Colon (tissue), 2 donors: Measurements from ENCODE around the gene FHIT.

ENCODE experiments used
- FAIRE-seq: peaks from 2 replicates; lab custom pipeline; 2012; peaks lifted over from hg19 to GRCh38; lab: Jason Lieb, UNC
- donor health status: control.
- donor health status: control.

FHIT gene

DNA sequence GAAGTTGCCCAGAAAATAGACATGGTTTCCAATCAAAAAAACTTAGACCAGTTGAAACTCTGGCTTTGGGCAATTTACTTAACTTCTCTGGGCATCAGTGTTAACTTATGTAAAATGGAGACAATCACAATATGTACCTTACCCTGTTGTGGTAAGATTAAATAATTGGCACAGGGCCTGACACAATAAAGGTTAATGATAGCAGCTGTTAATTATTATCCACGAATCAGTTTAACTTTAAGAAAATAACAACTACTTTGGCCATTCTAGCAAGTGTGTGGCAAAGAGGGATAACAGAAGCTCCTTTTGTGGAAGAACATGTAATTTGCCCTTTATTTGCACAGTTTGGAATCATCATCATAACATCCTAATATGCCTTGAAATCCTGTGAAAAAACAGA, 787.6 kb downstream of the FHIT start:
- no peak for FAIRE-seq

DNA sequence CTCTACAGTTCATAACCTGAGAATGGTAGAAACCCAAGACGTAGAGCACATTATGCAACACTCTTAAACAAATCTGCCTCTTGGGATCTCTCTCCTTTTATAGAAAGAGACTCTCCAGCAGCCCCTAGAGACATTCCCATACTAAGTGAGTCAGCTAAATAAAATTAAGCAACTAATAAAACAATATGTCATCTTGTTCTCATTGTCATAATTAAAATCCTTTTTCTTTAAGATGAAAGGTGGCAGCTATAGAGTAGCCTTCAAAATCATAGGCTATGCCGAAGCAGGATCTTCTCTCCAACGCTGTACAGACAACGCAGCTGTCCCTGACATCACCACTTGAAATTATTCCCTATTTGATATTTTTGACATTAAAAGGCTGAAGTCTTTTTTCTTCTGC, 790.0 kb downstream of the FHIT start:
- no peak for FAIRE-seq

DNA sequence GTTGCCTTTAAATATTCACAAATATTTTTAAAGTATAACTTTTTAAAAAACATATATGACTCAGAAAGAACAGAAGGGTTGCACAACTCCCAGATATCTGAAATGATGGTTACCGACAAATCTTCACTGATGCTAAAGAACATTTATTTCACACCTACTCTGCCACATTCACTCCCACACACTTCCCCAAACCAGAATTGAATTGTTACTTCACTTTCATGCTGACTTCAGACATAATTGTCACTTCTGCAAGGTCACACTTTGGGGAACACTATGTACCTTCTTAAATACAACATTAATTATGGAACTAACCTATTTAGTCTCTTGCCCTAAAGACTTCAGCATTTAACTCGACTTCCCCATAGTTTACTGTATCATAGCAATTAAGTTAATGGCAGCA, 795.1 kb downstream of the FHIT start:
- FAIRE-seq = no peak

DNA sequence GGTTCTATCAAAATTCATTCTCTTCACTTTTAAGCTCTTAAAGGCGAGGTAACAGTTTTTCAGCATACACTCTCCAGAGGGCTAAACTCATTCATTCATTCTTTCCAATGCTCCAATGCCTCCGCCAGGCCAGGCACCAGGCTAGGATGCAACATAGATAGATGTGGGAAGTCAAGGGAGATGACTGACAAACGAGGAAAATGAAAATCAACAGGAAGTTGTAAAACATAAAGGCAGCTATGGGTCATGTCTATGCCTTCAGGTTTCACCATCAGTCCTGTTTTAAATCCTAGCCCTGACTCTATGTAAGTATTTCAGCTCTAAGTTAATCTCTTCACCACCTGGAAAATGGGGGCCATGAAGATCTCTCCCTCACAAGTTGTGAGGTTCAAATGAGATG, 797.9 kb downstream of the FHIT start:
- FAIRE-seq = no peak

DNA sequence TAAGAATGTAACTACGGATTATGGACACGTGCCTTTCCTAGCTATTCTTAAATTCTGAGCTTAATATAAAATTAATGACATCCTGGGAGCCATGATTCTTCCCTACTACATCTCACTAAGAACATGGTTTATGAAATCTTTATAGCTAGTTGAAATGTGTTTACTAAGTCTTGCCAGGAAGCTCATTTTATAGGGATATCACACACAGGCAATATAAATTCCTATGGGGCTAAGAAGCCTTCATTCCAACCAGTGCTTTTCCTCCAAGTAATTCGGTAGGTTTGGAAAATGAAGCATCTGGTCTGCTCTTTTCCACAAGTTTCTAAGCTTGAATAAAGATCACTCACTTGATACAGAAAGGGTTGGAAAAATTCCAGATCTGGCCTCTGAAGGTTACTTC, 802.6 kb downstream of the FHIT start:
- no peak for FAIRE-seq

DNA sequence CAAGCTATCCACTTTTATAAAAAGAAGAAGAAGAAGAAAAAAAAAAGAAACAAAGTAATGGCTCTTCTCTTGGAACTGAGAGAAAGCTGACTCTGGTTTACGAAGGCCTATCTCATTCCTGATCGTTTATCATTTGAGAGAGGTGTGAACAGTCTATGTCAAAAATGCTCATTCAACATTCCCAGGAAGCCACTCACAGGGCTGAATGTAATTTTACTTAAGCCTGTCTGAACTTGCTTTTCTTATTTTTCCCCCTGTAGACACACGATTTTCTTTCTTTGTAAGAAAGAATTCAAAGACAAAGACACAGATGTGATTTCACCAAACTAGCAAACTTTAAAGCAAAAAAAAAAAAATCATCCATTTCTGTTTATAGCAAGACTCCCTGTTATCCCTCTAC, 805.8 kb downstream of the FHIT start:
- no peak for FAIRE-seq

DNA sequence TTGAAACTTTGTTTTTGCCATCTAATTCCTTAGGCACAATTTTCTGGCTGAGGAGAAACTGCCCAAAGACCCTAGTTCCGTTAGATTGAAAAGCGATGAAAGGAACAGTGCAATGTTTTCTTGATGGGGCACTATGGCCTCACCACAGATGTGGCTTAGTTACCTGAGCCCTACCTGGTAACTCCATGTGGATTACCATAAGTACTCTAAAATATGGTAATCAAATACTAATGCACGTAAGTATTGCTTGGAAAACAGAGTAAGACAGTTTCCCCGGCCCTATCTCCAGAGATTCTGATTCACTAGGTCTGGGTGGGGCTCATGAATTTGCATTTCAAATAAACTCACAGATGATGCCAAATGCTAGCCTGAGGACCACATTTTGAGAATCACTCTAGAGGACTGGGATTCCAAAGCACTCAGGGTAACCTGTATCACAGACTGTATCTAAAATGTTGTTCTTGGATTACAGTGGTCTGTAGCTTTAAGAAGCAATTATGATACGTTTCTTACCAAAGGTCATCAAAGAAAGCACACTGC, 806.3 kb downstream of the FHIT start:
- FAIRE-seq = no peak

DNA sequence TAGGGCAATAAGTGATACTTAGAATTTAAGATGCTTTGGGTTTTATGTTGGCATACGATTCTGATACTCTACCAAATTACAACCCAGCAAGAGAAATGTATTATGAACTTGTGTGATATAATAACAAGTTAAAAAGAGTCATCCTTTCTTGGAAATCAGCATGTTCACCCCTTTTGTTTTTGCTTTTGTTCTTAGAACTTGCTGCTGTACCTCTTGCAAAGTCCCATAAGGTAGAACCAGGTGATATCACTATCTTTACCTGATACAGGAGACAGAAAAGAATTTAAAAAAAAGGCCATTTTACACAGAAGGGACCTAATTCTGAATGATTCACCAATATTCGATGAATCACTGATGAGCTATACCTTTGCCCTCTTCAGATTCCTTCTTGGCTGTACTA, 810.4 kb downstream of the FHIT start:
- FAIRE-seq = no peak

DNA sequence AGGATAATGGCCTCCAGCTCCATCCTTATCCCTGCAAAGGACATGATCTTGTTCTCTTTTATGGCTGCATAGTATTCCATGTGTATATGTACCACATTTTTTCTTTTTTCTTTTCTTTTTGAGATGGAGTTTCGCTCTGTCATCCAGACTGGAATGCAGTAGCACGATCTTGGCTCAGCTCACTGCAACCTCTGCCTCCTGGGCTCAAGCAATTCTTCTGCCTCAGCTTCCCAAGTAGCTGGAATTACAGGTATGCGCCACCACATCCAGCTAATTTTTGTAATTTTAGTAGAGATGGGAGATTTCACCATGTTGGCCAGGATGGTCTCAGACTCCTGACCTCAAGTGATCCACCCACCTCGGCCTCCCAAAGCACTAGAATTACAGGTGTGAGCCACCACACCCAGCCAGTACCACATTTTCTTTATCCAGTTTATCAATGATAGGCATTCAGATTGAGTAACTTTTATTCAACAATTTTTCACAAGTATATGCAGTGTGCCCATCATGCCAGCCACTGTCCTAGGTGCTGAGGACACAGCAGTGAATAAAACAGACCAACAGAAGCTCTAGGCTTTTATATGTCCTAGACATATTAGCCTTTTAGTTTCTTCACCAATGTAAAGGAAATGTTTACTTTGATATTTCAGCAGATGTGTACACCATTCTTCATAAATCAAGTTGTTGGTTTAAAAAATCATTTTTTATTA, 815.2 kb downstream of the FHIT start:
- no peak for FAIRE-seq

DNA sequence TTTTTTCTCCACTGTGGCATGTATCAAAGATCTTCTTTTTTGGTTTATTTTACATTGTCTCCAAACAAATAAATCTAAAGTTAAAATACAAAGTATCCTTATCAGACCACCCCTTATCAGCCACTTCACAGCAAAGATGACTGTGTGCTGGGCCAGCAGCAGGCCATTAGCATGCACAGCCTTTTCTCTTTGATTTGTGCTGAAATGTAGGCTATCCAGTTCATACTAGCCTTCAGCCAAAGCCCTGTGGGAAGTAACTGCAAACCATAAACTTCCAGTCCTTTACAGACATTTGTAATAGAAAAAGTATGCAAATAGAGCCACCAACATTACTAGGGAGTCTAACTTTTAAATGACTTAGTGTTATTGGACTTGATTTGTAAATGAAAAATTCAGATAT, 816.3 kb downstream of the FHIT start:
- no peak for FAIRE-seq

DNA sequence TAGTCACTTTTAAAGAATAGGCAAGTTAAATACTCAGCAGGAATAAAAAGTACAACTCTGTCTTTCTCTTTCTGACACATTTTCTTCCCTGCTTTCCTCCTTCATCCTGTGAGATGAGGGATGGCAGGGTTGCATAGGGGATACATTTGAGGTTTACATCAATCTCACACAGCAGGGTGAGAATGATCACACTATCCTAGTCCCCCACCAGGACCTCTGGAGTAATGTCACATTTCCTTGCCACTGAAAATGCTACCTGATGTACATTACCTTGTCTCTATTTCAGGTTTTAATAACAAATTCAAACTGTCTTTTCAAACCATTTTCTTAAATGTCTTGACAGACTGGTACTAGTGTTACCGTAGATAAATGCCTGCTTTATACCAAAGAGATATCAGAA, 816.9 kb downstream of the FHIT start:
- no peak for FAIRE-seq

DNA sequence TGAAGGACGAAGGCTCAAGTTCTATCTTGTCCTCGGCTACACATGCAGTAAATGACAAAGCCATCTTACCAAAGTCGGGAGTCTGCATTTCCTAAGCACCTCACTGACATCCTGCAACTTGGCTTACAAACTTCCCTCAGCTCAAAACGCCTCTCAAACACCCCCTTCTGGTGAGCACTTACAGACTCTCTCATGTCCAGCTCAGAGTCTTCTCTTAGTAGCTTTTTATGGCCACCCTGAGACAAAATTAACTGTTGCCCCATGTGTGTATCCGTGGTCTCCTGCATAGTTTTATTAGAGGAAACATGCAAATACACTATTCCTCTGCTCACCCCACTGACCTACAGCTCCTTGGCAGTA, 819.7 kb downstream of the FHIT start:
- FAIRE-seq = no peak

DNA sequence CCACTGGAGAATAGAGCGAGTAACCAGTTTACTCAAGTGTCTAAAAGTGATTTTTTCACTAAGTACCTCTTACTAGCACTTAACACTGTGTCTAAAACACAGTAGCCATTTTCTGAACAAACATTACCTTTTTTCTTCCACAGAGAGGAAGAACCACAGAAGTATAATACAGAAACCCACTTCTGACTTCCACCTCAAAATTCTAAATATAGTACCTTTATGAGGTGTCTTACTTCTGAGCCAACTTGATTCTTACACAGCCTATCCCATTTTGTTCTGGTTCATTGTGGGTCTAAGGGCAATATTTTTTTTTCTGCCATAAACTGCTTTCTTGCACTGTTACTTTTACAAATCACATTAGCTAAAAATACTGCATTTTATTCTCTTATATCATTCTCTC, 821.0 kb downstream of the FHIT start:
- no peak for FAIRE-seq

DNA sequence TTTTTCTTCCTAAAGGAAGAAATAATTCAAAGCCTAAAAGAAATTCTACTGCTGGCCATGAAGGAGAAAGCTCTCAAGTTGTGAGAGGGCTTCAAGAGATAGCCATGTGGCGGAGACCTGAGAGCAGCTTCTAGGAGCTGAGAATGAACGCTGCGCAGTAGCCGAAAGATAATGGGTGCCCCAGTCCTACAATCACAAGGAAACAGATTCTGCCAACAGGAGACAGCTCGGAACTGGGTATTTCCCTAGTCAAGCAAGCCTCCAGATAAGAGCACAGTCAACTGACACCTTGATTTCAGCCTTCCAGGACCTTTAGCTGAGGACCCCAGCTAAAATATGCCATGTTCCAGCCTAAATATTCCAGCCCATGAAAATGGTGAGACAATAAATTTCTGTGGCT, 824.1 kb downstream of the FHIT start:
- no peak for FAIRE-seq

DNA sequence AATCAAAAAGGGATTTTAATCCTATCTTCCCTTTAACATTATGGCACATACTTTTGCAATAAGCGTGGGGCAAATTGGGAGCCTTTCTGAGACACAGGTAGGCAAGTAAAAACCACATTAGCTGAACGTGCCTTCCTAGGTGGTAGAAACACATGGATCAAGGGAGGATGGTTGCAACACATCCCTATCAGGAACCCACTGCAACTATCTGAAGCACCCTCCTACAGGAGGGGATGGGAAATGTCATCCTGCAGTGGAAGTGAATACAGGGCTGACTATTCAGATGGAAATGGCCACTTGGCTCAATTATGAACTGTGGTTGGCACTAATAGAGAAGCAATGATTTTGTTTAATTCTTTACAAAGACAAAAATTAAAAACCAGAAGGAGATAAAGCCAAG, 826.3 kb downstream of the FHIT start:
- no peak for FAIRE-seq

DNA sequence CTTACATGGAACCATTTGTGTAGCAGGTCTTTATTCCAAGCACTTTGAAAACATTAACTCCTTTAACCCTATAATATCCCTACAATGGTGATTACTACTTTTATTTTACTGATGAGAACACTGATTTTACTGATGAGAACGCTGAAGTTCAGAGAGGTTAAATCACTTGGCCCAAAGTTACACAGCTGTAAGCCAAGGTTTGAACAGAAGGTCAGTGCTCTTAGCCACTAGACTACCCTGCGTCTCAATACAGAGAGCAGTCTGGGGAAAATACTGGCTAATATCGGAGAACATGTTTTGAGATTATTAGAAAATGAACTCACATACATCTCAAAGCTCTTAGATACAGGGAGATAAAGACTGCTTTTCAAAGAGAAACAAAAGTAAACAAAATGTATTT, 827.2 kb downstream of the FHIT start:
- no peak for FAIRE-seq

DNA sequence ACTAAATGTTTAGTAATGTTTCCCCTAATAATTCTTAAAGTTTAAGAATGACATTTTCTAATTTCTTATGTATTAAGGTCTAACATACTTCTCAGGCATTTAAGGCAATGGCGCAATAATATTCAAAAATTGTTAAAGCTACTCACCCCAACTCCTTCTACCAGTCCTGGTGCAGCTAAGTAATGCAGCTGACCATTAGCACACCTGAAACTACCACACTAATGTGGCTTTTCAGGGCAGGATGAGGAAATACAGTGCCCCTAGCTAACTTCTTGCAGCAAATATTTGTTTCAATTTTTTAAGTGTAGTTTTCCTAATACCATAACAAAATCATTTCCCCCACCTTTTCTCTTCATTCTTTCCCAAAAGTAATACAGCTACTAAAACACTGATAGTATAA, 827.7 kb downstream of the FHIT start:
- FAIRE-seq = no peak

DNA sequence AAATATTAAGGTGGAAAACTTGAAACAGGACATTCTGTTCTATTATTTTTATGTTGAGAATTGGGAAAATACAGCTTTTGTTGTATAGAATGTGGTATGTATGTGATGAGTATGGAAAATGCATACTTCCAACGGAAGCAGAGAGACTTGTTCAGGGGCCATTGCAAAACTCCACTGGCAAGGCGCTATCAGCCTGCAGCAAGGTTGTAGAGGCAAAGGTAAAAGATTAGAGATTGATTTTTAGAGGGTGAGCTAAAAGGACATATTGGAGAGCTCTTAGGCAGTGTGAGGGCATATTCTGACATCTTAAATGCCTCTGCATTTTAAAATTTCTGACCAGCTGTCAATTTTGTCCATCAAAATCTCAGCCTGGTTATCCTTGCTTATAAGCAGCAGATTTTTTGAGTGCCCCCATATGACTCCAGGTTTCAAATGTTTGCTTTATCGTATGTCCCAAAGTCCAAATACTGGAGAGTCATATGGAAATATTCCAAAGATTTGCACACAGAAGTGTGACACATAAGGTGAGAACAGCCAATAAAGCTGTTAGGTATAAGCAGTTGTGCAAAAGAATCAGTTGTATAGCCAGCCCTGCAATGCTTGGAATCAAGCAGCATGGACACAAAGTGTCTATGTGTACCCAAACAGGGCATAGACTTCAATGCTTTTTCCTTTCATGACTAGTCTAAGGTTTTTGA, 829.4 kb downstream of the FHIT start:
- no peak for FAIRE-seq

DNA sequence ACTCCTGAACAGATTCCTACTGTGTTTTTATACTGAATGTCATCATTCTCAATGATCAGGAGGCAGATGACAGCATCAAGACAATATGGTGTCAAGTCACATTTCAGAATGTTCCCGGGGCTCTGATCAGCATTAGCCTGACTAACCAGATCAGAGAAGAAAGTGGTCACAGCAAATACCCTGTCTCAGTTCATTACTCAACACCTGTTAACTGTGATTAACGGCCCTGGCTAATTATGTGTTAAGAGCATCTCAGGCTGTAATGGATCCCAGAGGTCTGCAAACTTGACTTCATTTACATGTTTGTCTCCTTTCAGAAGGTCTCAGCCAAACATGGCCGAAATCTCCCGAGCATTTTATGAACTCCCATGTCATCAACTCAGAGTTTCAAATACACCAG, 833.7 kb downstream of the FHIT start:
- no peak for FAIRE-seq

DNA sequence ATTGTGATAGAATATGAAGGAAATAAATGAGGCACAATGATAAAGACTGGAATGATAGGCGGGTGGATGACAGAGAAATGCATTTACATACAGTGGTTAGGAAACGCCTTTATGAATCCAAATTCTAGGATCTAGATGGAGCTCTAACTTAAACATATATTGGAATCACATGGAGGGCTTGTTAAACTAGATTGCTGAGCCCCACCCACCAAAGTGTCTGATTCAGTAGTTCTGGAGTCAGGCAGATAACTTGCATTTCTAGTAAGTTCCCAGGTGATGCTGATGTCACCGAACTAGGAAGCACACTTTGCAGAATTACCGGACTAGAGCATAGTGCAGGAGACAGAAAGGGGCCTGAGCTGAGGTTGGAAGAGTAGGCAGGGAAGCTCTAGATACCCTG, 837.2 kb downstream of the FHIT start:
- FAIRE-seq = no peak

DNA sequence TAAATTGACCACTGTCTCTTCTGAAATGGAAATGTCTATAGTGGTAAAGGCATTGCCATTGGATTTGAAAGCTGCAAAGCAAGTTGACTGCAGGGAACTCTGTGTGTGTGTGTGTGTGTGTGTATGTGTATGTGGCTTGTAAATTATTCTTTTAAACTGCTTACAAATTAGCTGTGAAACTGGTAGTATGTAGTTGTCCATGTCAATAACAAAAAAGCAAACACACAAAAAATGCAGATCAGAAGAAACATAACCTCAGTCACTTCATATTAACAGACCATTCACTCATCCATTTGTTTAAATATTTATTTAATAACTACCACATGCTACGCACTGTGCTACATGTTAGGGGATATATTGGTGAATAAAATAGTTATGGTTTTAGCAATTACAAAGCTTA, 837.7 kb downstream of the FHIT start:
- FAIRE-seq = no peak

DNA sequence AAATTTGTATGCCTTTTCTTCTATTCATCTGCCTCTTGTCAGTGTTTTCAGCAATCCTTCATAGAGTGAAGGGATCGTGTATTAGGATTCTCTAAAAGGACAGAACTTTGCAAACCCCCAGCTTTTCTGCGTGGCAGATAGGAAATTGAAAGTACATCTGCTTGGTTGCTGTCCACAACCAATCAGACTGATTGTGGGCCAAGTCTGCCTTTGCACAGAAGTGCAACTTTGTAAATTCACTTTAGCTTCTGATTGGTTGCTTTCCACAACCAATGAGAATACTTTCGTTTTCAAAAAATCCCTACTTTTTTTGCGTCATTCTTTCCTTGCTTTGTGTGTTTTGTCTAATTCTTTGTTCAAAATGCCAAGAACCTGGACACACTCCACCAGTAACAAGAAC, 847.4 kb downstream of the FHIT start:
- FAIRE-seq = no peak

DNA sequence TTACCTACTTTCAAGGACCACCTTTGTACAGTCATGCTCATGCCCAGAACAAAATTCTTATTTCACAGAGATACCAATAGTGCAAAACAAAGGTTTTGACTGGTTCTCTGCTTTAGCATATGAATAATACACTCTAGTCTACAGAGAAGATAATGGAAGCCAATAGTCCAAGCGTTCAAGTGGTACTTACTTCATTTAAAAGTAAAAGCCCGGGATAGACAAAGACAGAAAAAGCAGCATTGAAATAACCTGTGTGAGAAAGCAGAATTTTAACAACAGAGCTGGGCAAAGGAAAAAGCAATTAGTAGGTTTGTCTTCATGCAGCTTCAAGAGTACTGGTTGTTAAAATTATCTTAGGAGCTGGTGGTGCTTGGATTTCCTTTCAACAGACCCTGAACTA, 848.3 kb downstream of the FHIT start:
- no peak for FAIRE-seq
